Neural cell (in vitro differentiated cells): Measurements from ENCODE around the gene NFIA. TPM values are rescaled to one million over a fixed set of nuclear protein-coding genes. Genes with fewer than 3 reads are reported as not detected.

Source experiments
- H2AFZ ChIP-seq: fragments of 200-600, 300-800 bp; sonication (generic), shearing (Covaris generic); 2 replicates; pipeline ENCODE4 v1.6.0; 2014; ENCODE audit warnings: low read depth, mild to moderate bottlenecking, antibody characterized with exemption, low read length, moderate library complexity
- H3F3A ChIP-seq: fragments of 200-600 bp; shearing (Covaris generic); 2 replicates; pipeline ENCODE4 v1.6.1; 2016; ENCODE audit warnings: mild to moderate bottlenecking, moderate library complexity, mixed read lengths, antibody characterized with exemption, low read length; ENCODE audit not compliant: insufficient read depth, poor library complexity, severe bottlenecking
- H3K27ac ChIP-seq: fragments of 200-600, 300-800 bp; sonication (generic), shearing (Covaris generic); 2 replicates; pipeline ENCODE4 v1.5.1; 2014; ENCODE audit warnings: mild to moderate bottlenecking, low read length, moderate library complexity
- H3K27me3 ChIP-seq: fragments of 300-800, 200-600 bp; sonication (generic), shearing (Covaris generic); 2 replicates; pipeline ENCODE4 v1.6.0; 2014; ENCODE audit warnings: mild to moderate bottlenecking, low read depth, low read length, moderate library complexity; ENCODE audit not compliant: insufficient read depth
- H3K36me3 ChIP-seq: fragments of 300-800, 200-600 bp; sonication (generic), shearing (Covaris generic); 2 replicates; pipeline ENCODE4 v1.5.1; 2014; ENCODE audit warnings: mild to moderate bottlenecking, antibody characterized with exemption, low read length, moderate library complexity; ENCODE audit not compliant: insufficient read depth
- H3K4me2 ChIP-seq: fragments of 300-800, 200-600 bp; sonication (generic), shearing (Covaris generic); 2 replicates; pipeline ENCODE4 v1.6.0; 2014; ENCODE audit warnings: mild to moderate bottlenecking, low read length
- H3K4me3 ChIP-seq: fragments of 300-800, 200-600 bp; sonication (generic), shearing (Covaris generic); 2 replicates; pipeline ENCODE4 v1.5.1; 2014; ENCODE audit warnings: mild to moderate bottlenecking, low read length, moderate library complexity
- H3K79me2 ChIP-seq: fragments of 200-600 bp; shearing (Covaris generic); replicated peaks from 2 replicates; pipeline ENCODE4 v1.6.0; 2014; ENCODE audit warnings: mild to moderate bottlenecking, low read length, moderate library complexity; ENCODE audit not compliant: insufficient read depth
- H3K9ac ChIP-seq: fragments of 300-800, 200-600 bp; sonication (generic), shearing (Covaris generic); 2 replicates; pipeline ENCODE4 v1.6.1; 2016; ENCODE audit warnings: mild to moderate bottlenecking, low read length, mixed read lengths
- H3K9me2 ChIP-seq: fragments of 200-600 bp; shearing (Covaris generic); 2 replicates; pipeline ENCODE4 v1.6.1; 2016; ENCODE audit warnings: mild to moderate bottlenecking, low read length, mixed read lengths; ENCODE audit not compliant: insufficient read depth
- H3K9me3 ChIP-seq: fragments of 200-600, 300-800 bp; sonication (generic), shearing (Covaris generic); 2 replicates; pipeline ENCODE4 v1.6.1; 2016; ENCODE audit warnings: mild to moderate bottlenecking, mixed run types, low read length, moderate library complexity, mixed read lengths
- H4K20me1 ChIP-seq: fragments of 200-600 bp; shearing (Covaris generic); 2 replicates; pipeline ENCODE4 v1.6.1; 2016; ENCODE audit warnings: mild to moderate bottlenecking, mixed run types; ENCODE audit not compliant: insufficient read depth
- CTCF ChIP-seq: fragments of 450-650 bp; IDR thresholded peaks from 2 replicates; pipeline ENCODE4 v1.5.1; 2014; ENCODE audit warnings: antibody characterized with exemption, mild to moderate bottlenecking, moderate library complexity; ENCODE audit not compliant: poor library complexity, severe bottlenecking
- EP300 ChIP-seq: fragments of 450-650 bp; conservative IDR thresholded peaks from 2 replicates; pipeline ENCODE4 v1.6.1; 2014; ENCODE audit warnings: antibody characterized with exemption, mild to moderate bottlenecking, moderate library complexity; ENCODE audit not compliant: poor library complexity, severe bottlenecking
- EZH2 ChIP-seq: fragments of 200-600, 300-800 bp; shearing (Covaris generic), sonication (generic); IDR thresholded peaks from 2 replicates; pipeline ENCODE4 v1.6.1; 2014; ENCODE audit warnings: antibody characterized with exemption, low read length, borderline replicate concordance, mild to moderate bottlenecking; ENCODE audit not compliant: insufficient read depth, poor library complexity, severe bottlenecking
- MXI1 ChIP-seq: fragments of 450-650 bp; conservative IDR thresholded peaks from 2 replicates; pipeline ENCODE4 v1.6.1; 2014; ENCODE audit warnings: antibody characterized with exemption, mild to moderate bottlenecking; ENCODE audit not compliant: poor library complexity, severe bottlenecking
- POLR2AphosphoS5 ChIP-seq: IDR thresholded peaks from 2 replicates; pipeline ENCODE4 v1.6.1; 2012
- RAD21 ChIP-seq: fragments of 450-650 bp; conservative IDR thresholded peaks from 2 replicates; pipeline ENCODE4 v1.6.1; 2014; ENCODE audit warnings: antibody characterized with exemption, mild to moderate bottlenecking, moderate library complexity
- REST ChIP-seq: IDR thresholded peaks from 2 replicates; pipeline ENCODE4 v1.6.1; 2012; ENCODE audit warnings: borderline replicate concordance
- SMC3 ChIP-seq: fragments of 450-650 bp; conservative IDR thresholded peaks from 2 replicates; pipeline ENCODE4 v1.6.1; 2014; ENCODE audit warnings: antibody characterized with exemption, mild to moderate bottlenecking, moderate library complexity; ENCODE audit not compliant: poor library complexity
- TAF1 ChIP-seq: IDR thresholded peaks from 2 replicates; pipeline ENCODE4 v1.6.1; 2012; ENCODE audit warnings: low read depth
- polyA plus RNA-seq: library from polyadenylated mRNA; depleted of rRNA; stranded (reverse); fragments of >200 nt; gene quantifications from 2 replicates; pipeline ENCODE4 v1.2.3, GENCODE V29; 2014

NFIA gene
- polyA plus RNA-seq, 1 donor from 2014 or later = 0.47 TPM

GRCh38 chr1:61119085-61119484, 36.7 kb downstream of the NFIA start:
- no peaks in the 10 kb centered on the region for H3K79me2 ChIP-seq
- no peaks in the 10 kb centered on the region for H3K9me3 ChIP-seq
- no peak overlapping the region for H3K9ac ChIP-seq
- H3K27me3 ChIP-seq = no peaks in the 10 kb centered on the region
- no peak overlapping the region for H3K4me2 ChIP-seq
- no peaks in the 10 kb centered on the region for H4K20me1 ChIP-seq
- no peaks in the 10 kb centered on the region for H3K9me2 ChIP-seq
- no peak overlapping the region for H3K27ac ChIP-seq
- no peaks in the 10 kb centered on the region for H3K36me3 ChIP-seq
- TF ChIP-seq TAF1 (no peak), EZH2 (no peak), SMC3 (no peak)
- H3F3A ChIP-seq = no peaks in the 10 kb centered on the region
- no peak overlapping the region for H2AFZ ChIP-seq
- no peak overlapping the region for H3K4me3 ChIP-seq

GRCh38 chr1:61120246-61120840, 38.0 kb downstream of the NFIA start:
- no peak for TF ChIP-seq EZH2
- TF ChIP-seq REST = no peak
- TF ChIP-seq POLR2AphosphoS5 = no peak
- TF ChIP-seq CTCF = no peak
- no peak for TF ChIP-seq SMC3
- TF ChIP-seq EP300 = no peak
- no peak for TF ChIP-seq MXI1
- no peak for TF ChIP-seq RAD21
- TF ChIP-seq TAF1 = no peak
- Histone ChIP-seq H3K4me3 (no peak overlapping the region), H3K9me2 (no peaks in the 10 kb centered on the region), H3K9ac (no peak overlapping the region), H3F3A (no peaks in the 10 kb centered on the region), H3K36me3 (no peaks in the 10 kb centered on the region), H3K27me3 (no peaks in the 10 kb centered on the region), H4K20me1 (no peaks in the 10 kb centered on the region), H3K27ac (no peak overlapping the region), H3K9me3 (no peaks in the 10 kb centered on the region), H3K4me2 (no peak overlapping the region), H2AFZ (no peak overlapping the region), H3K79me2 (no peaks in the 10 kb centered on the region)
